GM12873 (cell line): Measurements from ENCODE around the gene CHMP5.

Experiments used
- TF ChIP-seq, protein P1 (sequence below): IDR thresholded peaks from 2 replicates; pipeline ENCODE4 v1.5.1; 2012; ENCODE audit warnings: low read depth, mild to moderate bottlenecking, moderate library complexity, low read length, control low read depth; ENCODE audit not compliant: insufficient read depth; ENCODE audit errors: missing control alignments

Gene CHMP5

DNA sequence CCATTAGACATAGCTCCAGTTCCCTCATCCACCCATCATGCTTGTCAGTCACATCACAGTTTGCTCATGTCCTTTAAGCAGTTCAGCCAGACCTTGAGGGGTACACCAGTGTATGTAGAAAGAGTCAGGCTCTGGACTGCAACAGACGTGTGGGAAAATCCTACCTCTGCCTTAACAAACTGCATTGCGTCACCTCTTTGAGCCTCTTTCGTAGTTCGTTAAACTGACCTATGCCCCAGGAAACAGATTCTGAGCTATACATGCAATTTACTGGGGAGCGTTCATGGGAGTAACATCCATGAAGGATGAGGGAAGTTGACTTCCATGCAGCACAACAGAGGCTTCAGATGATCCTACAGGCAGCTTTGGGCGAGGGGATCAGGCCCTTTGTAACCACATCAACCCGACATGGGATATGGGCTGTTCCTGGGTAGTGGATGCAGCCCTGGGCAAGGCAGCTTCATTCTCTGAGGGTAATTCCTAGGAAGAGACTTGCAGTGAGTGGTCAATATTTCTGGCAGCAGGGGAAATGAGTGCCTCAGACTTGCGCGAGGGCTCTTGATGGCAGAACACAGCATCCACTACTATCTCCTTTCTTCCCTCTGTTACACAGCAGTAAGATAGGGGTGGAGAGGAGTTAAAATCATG lies 20.6 kb upstream of the CHMP5 start:
- TF ChIP-seq, protein P1, sequence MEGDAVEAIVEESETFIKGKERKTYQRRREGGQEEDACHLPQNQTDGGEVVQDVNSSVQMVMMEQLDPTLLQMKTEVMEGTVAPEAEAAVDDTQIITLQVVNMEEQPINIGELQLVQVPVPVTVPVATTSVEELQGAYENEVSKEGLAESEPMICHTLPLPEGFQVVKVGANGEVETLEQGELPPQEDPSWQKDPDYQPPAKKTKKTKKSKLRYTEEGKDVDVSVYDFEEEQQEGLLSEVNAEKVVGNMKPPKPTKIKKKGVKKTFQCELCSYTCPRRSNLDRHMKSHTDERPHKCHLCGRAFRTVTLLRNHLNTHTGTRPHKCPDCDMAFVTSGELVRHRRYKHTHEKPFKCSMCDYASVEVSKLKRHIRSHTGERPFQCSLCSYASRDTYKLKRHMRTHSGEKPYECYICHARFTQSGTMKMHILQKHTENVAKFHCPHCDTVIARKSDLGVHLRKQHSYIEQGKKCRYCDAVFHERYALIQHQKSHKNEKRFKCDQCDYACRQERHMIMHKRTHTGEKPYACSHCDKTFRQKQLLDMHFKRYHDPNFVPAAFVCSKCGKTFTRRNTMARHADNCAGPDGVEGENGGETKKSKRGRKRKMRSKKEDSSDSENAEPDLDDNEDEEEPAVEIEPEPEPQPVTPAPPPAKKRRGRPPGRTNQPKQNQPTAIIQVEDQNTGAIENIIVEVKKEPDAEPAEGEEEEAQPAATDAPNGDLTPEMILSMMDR, result no peak

DNA sequence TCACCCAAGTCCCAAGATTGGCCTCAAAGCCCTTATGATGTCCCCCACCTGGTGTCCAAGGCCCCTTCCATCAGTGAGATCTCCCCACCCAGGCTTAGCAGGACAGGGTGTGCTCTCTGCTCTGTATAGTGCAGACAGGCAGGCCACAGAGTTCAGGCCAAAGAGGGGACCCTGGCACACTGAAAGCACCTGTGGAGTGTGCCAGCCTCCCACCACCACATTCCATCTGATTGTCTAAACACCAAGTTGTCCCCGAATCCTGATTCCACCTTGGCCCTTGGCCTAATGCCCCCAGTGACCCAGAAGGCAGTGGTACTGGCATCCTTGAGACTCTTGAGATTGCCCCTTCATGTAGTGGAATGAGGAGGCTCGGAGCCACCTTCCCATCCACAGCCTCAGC lies 19.5 kb upstream of the CHMP5 start:
- TF ChIP-seq, protein P1, result no peak

DNA sequence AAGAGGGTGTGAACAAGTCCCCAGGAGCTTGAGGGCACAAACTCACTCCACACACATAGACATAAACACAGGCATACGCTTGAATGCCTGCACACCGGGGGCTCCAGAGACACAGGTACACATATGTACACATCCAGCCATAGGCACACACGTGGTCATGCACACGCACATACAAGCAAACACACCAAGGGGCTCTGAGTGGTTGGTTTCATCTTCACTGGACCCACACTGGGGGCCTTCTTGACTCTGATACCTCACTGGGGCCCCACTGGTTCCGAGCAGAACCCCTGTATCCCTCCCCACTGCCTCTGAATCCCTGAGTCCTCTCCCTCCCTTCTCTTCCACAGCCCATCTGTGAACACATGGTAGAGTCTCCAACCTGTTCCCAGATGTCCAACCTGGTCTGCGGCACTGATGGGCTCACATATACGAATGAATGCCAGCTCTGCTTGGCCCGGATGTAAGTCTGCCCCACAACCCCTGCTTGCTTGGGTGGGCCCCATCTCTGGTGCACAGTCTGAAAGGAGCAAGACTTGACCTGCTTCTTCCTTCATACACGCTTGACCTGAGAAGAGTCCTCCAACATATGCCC lies 18.5 kb upstream of the CHMP5 start:
- TF ChIP-seq, protein P1, result no peak

DNA sequence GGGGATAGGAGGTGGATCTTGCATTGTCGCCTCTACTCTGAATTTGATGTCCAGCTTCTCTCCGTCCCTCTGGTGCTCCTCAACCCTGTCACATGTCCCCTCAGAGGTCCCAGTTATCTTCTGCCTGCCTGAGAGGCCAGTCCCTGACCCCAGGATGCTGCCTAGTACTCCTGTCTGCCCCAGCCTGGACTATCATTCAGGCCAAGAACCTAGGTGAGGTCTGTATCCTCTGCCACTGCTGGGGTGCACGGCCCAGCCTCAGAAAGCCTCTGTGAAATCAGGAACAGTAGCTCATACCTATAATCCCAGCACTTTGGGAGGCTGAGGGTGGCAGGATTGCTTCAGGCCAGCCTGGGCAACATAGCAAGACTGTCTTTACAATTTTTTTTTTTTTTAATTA lies 16.2 kb upstream of the CHMP5 start:
- TF ChIP-seq, protein P1, result no peak

DNA sequence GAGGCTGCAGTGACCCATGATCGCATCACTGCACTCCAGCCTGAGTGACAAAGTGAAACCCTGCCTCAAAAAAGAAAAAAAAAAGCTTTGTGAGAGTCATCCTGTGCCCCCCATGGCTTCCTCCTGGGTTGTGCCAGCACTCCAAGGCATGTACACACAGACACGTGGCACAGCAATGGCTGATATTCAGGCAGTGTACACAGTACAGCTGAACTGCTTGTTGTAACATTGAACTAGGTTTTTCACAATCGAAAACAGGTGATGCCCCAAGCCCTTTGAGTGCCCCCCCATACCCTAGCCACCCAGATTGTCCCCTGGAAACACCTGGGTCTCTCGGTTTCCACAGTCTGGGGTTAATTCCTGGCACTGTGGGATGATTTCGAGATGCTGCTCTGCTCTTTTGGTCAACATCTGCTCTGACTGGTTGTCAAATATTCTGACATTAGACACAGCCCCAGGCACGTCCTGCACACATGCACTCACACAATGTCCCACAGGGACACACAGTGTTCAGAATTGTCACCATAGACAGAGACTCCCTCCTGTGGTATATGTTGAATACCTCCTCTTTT lies 15.7 kb upstream of the CHMP5 start:
- TF ChIP-seq, protein P1, result no peak

DNA sequence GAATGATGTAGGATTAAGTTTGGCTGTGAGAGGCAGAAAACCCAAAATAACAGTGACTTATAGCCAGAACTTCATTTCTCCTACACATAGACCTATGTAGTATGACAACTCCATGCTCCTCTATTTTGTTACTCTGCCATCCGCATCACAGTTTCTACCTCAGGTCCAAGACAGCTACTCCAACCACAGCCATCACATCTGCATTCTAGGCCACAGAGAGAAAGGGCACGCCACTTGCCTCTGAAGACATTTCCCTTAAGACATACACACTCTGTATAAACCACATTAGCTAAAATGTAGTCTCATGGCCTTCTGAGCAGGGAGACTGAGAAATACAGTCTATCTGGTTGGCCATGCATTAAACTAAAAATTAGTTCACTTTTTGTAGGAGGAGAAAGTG lies 14.9 kb upstream of the CHMP5 start:
- TF ChIP-seq, protein P1, result no peak

DNA sequence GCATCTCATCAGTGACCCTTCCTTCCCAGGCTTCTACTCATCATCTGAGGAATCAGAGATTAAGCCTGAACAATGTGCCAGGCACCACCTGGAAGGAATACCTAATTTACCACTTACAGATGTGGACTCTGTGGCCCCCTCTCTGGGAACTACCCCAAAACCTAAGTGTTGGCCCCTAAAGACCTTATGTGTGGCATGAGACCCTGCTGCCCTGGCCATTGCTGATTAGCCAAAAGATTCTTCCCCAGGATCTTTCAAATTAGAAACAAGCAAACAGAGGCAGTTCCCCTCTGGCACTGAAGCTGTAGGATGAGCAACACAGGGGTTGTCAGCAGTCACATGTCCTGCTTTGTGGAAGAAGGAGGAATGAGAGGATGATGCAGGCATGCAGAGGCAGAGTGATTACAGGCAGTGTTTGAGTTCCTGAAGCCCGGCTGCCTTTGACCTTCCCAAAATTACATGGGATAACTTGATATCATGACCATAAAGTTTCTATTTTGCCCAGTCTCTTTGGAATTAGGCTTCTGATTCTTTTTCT lies 14.3 kb upstream of the CHMP5 start:
- TF ChIP-seq, protein P1, result no peak
